ENCODE measurements around the gene CDH3. TPM values are rescaled to one million over a fixed set of nuclear protein-coding genes. Genes with fewer than 3 reads are reported as not detected.

The CDH3 gene
- total RNA-seq, 2 experiments from 2014 or later, result 0.22 to 0.74 TPM

- Histone ChIP-seq H3K27ac (ENCODE audit: low read depth in 1 of 2, low read length in 2 of 2) (no peak overlapping the region), H3K9me3 (ENCODE audit: control insufficient read depth in 1 of 2, insufficient read depth in 1 of 2, low read length in 2 of 2) (no peaks in the 10 kb centered on the region), H3K27me3 (ENCODE audit: control insufficient read depth in 1 of 2, insufficient read depth in 2 of 2, low read length in 2 of 2) (no peaks in the 10 kb centered on the region), H3K36me3 (ENCODE audit: insufficient read depth, low read length) (no peaks in the 10 kb centered on the region), H3K4me1 (ENCODE audit: insufficient read depth, low read length) (no peaks in the 10 kb centered on the region), H3K4me3 (ENCODE audit: low read length) (no peak overlapping the region)
- Mint-ChIP-seq H3K4me3 (no peak overlapping the region), H3K4me1 (ENCODE audit: low read depth) (no peaks in the 10 kb centered on the region), H3K36me3 (ENCODE audit: low read depth) (no peaks in the 10 kb centered on the region), H3K9me3 (no peaks in the 10 kb centered on the region), H3K27me3 (peaks cover 17% of the 10 kb centered on the region), H3K27ac (no peak overlapping the region)
- ATAC-seq (ENCODE audit: poor library complexity), result no peak
- POLR2A ChIA-PET, result no interaction called here
- intact Hi-C loops (cut with DNase I, micrococcal nuclease), result no loop called here
- no peak for DNase-seq
- TF ChIP-seq CTCF (IDR thresholded peaks at IDR 0.05), result no peak
- CTCF ChIA-PET, result no interaction called here
These were observed 8.3 kb upstream of the CDH3 start for GRCh38 chr16:68636818-68637217.

DNA sequence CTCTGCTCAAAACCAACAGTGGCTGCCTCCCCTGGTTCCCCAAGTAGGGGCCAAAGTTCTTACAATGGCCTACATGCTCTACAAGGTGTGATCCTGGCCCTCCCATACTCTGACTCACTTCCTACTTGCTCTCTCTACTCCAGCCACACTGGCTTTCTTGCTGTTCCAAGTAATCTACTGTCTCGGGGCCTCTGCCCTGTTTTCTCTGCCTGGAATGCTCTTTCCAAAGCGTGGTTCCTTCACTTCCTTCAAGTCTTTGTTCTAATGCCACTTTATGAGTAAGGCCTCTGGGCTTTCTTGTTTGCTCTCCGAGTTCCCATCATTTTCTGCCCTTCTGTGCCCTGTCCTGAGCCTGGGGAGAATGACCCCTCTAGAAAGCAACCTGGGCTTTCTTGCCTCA lies 4.1 kb upstream of the CDH3 start:
- no peak overlapping the region for H3K4me3 Mint-ChIP-seq
- DNase-seq, result no peak
- POLR2A ChIA-PET, result no interaction called here
- Histone ChIP-seq H3K27ac (ENCODE audit: low read depth in 1 of 2, low read length in 2 of 2) (no peak overlapping the region), H3K27me3 (ENCODE audit: control insufficient read depth in 1 of 2, insufficient read depth in 2 of 2, low read length in 2 of 2) (peaks cover 37 to 40% of the 10 kb centered on the region in 2 experiments), H3K36me3 (ENCODE audit: insufficient read depth, low read length) (no peaks in the 10 kb centered on the region), H3K9me3 (ENCODE audit: control insufficient read depth in 1 of 2, insufficient read depth in 1 of 2, low read length in 2 of 2) (peaks cover 0 to 9% of the 10 kb centered on the region in 2 experiments), H3K4me3 (ENCODE audit: low read length) (no peak overlapping the region), H3K4me1 (ENCODE audit: insufficient read depth, low read length) (peaks cover 22% of the 10 kb centered on the region)
- H3K27me3 Mint-ChIP-seq, result peaks cover 46% of the 10 kb centered on the region
- H3K9me3 Mint-ChIP-seq, result no peaks in the 10 kb centered on the region
- intact Hi-C loops (cut with DNase I, micrococcal nuclease), result no loop called here
- H3K27ac Mint-ChIP-seq, result no peak overlapping the region
- no peaks in the 10 kb centered on the region for H3K36me3 Mint-ChIP-seq (ENCODE audit: low read depth)
- ATAC-seq (ENCODE audit: poor library complexity), result no peak
- TF ChIP-seq CTCF (IDR thresholded peaks at IDR 0.05), result no peak
- H3K4me1 Mint-ChIP-seq (ENCODE audit: low read depth), result peaks cover 14% of the 10 kb centered on the region
- CTCF ChIA-PET, result no interaction called here

DNA sequence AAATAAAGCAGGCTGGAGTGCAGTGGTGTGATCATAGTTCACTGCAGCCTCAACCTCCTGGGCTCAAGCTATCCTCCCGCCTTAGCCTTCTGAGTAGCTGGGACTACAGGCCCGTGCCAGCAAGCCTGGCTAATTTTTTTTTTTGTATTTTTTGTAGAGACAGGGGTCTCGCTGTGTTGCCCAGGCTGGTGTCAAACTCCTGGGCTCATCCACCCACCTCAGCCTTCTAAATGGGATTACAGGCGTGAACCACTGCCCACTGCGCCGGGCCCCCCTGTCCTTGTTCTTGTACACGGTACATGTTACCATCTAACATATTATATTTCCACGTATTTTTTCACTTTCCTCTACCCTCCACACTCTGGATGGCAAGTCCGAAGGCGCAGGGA lies 3.1 kb upstream of the CDH3 start:
- no peaks in the 10 kb centered on the region for H3K36me3 Mint-ChIP-seq (ENCODE audit: low read depth)
- ATAC-seq (ENCODE audit: poor library complexity), result no peak
- Histone ChIP-seq H3K27me3 (ENCODE audit: control insufficient read depth in 1 of 2, insufficient read depth in 2 of 2, low read length in 2 of 2) (peaks cover 48 to 51% of the 10 kb centered on the region in 2 experiments), H3K9me3 (ENCODE audit: control insufficient read depth in 1 of 2, insufficient read depth in 1 of 2, low read length in 2 of 2) (peaks cover 0 to 13% of the 10 kb centered on the region in 2 experiments), H3K4me3 (ENCODE audit: low read length) (no peak overlapping the region), H3K4me1 (ENCODE audit: insufficient read depth, low read length) (peaks cover 27% of the 10 kb centered on the region), H3K36me3 (ENCODE audit: insufficient read depth, low read length) (no peaks in the 10 kb centered on the region), H3K27ac (ENCODE audit: low read depth in 1 of 2, low read length in 2 of 2) (no peak overlapping the region)
- H3K27ac Mint-ChIP-seq, result no peak overlapping the region
- no peak for TF ChIP-seq CTCF (IDR thresholded peaks at IDR 0.05)
- peaks cover 20% of the 10 kb centered on the region for H3K4me1 Mint-ChIP-seq (ENCODE audit: low read depth)
- peaks cover 56% of the 10 kb centered on the region for H3K27me3 Mint-ChIP-seq
- no peak overlapping the region for H3K4me3 Mint-ChIP-seq
- no peaks in the 10 kb centered on the region for H3K9me3 Mint-ChIP-seq
- POLR2A ChIA-PET, result interaction anchor here (0.7 kb wide), 1 partner anchor 16 kb away, joined by 3 read pairs; no protein-coding TSS in a partner anchor
- DNase-seq, result no peak
- intact Hi-C loops (cut with DNase I, micrococcal nuclease), result no loop called here
- CTCF ChIA-PET, result no interaction called here

All from CD4-positive, alpha-beta T cell (primary cell).